KMS-11 (cell line): Measurements from ENCODE around the gene GNB1.
"Not testable (repeated sequence)": the region's sequence is repeated elsewhere in the genome, so short reads cannot be mapped to it uniquely, and the experiment has no call there.

Experiments used
- H2AFZ ChIP-seq: fragments of 200-600 bp; sonication (generic); 2 replicates; pipeline ENCODE4 v1.6.1; 2016; ENCODE audit warnings: antibody characterized with exemption, mixed run types, low read depth
- H3K27ac ChIP-seq: fragments of 200-600 bp; sonication (generic); 2 replicates; pipeline ENCODE4 v1.6.1; 2016; ENCODE audit warnings: mild to moderate bottlenecking, mixed run types
- H3K27me3 ChIP-seq: fragments of 200-600 bp; sonication (generic); 2 replicates; pipeline ENCODE4 v1.6.1; 2017; ENCODE audit warnings: mild to moderate bottlenecking, low read depth, mixed run types, moderate library complexity; ENCODE audit not compliant: insufficient read depth
- H3K36me3 ChIP-seq: fragments of 200-600 bp; sonication (generic); 2 replicates; pipeline ENCODE4 v1.6.1; 2017; ENCODE audit warnings: mild to moderate bottlenecking, mixed run types; ENCODE audit not compliant: insufficient read depth
- H3K4me1 ChIP-seq: fragments of 200-600 bp; sonication (generic); 2 replicates; pipeline ENCODE4 v1.6.1; 2016; ENCODE audit warnings: mild to moderate bottlenecking, low read depth, mixed run types; ENCODE audit not compliant: poor library complexity, severe bottlenecking
- H3K4me2 ChIP-seq: fragments of 200-600 bp; sonication (generic); 2 replicates; pipeline ENCODE4 v1.7.0; 2016; ENCODE audit warnings: mild to moderate bottlenecking, mixed run types
- H3K4me3 ChIP-seq: fragments of 200-600 bp; sonication (generic); IDR thresholded peaks from 2 replicates; pipeline ENCODE4 v1.6.1; 2017; ENCODE audit warnings: low read depth, low read length, mixed read lengths; ENCODE audit not compliant: insufficient read depth
- H3K79me2 ChIP-seq: fragments of 200-600 bp; sonication (generic); 2 replicates; pipeline ENCODE4 v1.6.1; 2016; ENCODE audit warnings: low read depth, mixed run types; ENCODE audit not compliant: insufficient read depth
- H3K9ac ChIP-seq: fragments of 200-600 bp; sonication (generic); 2 replicates; pipeline ENCODE4 v1.6.1; 2016; ENCODE audit warnings: mild to moderate bottlenecking, mixed run types
- H4K20me1 ChIP-seq: fragments of 200-600 bp; sonication (generic); 2 replicates; pipeline ENCODE4 v1.6.1; 2016; ENCODE audit warnings: mild to moderate bottlenecking, mixed run types; ENCODE audit not compliant: insufficient read depth
- TF ChIP-seq, protein P1 (sequence below): fragments of 200-600 bp; sonication (generic); conservative IDR thresholded peaks from 2 replicates; pipeline ENCODE4 v1.6.1; 2017; ENCODE audit warnings: low read depth, mild to moderate bottlenecking, antibody characterized with exemption, low read length, moderate library complexity, mixed read lengths

Gene GNB1

DNA sequence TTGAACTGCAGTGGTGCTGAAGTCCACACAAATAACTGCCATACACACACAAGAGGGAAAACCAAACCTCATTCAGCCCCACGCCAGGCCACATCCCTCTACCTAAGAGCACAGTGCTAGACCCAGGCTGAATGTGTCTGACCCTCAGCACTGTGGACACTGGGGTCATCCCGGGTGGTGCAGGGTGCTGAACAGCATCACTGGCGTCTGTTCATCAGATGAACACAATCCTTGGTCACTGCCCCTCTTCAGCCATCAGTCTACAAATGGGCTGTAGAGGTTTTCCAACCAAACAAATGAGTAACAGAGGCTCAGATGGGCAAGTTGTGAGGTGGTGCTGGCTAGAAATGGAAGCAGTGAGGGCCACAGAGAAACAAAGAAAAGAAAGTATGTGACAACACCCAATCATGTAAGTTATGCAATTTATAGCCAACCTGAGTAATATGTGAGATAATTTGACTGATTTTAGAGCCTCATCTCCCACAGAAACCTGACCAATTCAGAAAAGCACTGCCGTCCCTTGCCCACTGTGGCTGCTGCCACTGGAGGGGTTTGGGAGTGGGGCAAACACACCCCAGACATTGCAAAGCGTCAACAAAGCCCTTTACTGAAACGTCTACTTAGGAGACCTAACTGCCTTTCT lies 27.9 kb downstream of the GNB1 start:
- H3K27ac ChIP-seq, result no peak overlapping the region; the same call in 1 of the 2 replicates
- H3K4me2 ChIP-seq, result no peak overlapping the region
- peaks cover 14% of the 10 kb centered on the region for H3K4me1 ChIP-seq
- no peak overlapping the region for H3K4me3 ChIP-seq
- no peaks in the 10 kb centered on the region for H3K27me3 ChIP-seq
- H3K36me3 ChIP-seq, result no peaks in the 10 kb centered on the region; the same call in 1 of the 2 replicates
- TF ChIP-seq, protein P1, sequence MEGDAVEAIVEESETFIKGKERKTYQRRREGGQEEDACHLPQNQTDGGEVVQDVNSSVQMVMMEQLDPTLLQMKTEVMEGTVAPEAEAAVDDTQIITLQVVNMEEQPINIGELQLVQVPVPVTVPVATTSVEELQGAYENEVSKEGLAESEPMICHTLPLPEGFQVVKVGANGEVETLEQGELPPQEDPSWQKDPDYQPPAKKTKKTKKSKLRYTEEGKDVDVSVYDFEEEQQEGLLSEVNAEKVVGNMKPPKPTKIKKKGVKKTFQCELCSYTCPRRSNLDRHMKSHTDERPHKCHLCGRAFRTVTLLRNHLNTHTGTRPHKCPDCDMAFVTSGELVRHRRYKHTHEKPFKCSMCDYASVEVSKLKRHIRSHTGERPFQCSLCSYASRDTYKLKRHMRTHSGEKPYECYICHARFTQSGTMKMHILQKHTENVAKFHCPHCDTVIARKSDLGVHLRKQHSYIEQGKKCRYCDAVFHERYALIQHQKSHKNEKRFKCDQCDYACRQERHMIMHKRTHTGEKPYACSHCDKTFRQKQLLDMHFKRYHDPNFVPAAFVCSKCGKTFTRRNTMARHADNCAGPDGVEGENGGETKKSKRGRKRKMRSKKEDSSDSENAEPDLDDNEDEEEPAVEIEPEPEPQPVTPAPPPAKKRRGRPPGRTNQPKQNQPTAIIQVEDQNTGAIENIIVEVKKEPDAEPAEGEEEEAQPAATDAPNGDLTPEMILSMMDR, result no peak
- peaks cover 100% of the 10 kb centered on the region for H3K79me2 ChIP-seq
- H3K9ac ChIP-seq, result no peak overlapping the region
- no peak overlapping the region for H2AFZ ChIP-seq
- H4K20me1 ChIP-seq, result peaks cover 76% of the 10 kb centered on the region

DNA sequence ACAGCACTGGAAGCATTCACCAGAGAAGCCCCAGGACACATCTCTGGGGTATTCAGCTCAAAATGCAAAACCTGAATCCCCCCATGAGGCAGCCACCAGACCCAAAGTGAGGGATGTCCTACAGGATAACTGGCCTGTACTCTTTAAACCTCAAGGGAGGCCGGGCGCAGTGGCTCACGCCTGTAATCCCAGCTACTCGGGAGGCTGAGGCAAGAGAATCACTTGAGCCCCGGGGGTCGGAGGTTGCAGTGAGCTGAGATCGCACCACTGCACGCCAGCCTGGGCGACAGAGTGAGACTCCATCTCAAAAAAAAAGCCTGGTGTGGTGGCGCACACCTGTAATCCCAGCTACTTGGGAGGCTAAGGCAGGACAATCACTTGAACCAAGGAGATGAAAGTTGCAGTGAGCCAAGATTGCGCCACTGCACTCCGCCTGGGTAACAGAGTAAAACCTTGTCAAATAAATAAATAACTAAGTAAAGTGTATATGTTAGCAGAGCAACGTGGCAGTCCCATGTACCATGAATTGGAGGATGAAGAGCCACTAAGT lies 29.1 kb downstream of the GNB1 start:
- not testable (repeated sequence) for H3K27me3 ChIP-seq, H2AFZ ChIP-seq, H3K4me2 ChIP-seq, H3K4me3 ChIP-seq, H3K9ac ChIP-seq, H3K36me3 ChIP-seq, H3K27ac ChIP-seq
- Histone ChIP-seq H3K79me2 (peaks cover 100% of the 10 kb centered on the region), H3K4me1 (peaks cover 17% of the 10 kb centered on the region), H4K20me1 (peaks cover 79% of the 10 kb centered on the region)

DNA sequence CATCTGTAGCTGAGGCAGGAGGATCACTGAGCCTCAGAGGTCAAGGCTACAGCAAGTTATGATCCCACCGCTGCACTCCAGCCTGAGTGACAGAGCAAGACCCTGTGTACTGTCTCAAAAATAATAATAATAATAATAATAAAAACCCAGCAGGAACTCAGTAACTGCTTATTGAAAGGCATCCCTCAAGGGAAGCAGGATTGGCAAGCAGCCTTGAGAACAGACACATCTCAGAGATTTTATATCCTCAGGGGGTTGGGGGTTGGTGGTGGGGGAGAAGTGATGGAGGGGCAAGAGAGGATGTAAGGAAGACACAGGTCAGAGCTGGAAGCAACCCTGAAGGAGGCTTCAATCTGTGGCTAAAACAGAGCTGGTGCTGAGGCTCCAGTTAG lies 29.6 kb downstream of the GNB1 start:
- Histone ChIP-seq H2AFZ (no peak overlapping the region), H3K4me1 (peaks cover 22% of the 10 kb centered on the region), H3K27ac (no peak overlapping the region), H3K4me3 (no peak overlapping the region), H3K27me3 (no peaks in the 10 kb centered on the region), H3K79me2 (peaks cover 100% of the 10 kb centered on the region), H3K4me2 (no peak overlapping the region), H4K20me1 (peaks cover 77% of the 10 kb centered on the region), H3K9ac (no peak overlapping the region), H3K36me3 (no peaks in the 10 kb centered on the region; the same call in 1 of the 2 replicates)
- TF ChIP-seq, protein P1, result no peak

DNA sequence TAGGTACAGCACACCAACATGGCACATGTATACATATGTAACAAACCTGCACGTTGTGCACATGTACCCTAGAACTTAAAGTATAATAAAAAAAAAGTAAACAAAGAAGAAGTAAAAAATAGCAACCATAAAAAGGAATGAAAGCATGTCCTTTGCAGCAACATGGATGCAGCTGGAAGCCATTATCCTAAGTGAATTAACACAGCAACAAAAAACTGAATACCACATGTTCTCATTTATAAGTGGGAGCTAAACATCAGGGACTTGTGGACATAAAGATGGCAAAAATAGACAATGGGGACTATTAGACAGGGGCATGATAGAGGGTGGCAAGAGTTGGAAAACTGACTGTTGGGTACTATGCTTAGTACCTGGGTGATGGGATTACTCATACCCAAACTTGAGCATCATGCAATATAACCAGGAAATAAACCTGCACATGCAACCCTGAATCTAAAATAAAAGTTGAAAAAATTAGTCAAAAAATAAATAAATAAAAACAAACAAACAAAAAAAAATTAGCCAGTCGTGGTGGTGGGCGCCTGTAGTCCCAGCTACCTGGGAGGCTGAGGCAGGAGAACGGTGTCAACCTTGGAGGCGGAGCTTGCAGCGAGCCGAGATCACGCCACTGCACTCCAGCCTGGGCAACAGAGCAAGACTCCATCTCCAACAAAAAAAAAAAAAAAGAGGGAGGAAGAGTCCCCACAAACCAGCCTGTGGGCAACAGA lies 30.8 kb downstream of the GNB1 start:
- H3K27ac ChIP-seq, H3K9ac ChIP-seq, H2AFZ ChIP-seq, H3K4me2 ChIP-seq, H3K4me3 ChIP-seq, H3K27me3 ChIP-seq, H3K36me3 ChIP-seq: not testable (repeated sequence)
- H4K20me1 ChIP-seq, result peaks cover 65% of the 10 kb centered on the region
- peaks cover 100% of the 10 kb centered on the region for H3K79me2 ChIP-seq
- peaks cover 25% of the 10 kb centered on the region for H3K4me1 ChIP-seq

DNA sequence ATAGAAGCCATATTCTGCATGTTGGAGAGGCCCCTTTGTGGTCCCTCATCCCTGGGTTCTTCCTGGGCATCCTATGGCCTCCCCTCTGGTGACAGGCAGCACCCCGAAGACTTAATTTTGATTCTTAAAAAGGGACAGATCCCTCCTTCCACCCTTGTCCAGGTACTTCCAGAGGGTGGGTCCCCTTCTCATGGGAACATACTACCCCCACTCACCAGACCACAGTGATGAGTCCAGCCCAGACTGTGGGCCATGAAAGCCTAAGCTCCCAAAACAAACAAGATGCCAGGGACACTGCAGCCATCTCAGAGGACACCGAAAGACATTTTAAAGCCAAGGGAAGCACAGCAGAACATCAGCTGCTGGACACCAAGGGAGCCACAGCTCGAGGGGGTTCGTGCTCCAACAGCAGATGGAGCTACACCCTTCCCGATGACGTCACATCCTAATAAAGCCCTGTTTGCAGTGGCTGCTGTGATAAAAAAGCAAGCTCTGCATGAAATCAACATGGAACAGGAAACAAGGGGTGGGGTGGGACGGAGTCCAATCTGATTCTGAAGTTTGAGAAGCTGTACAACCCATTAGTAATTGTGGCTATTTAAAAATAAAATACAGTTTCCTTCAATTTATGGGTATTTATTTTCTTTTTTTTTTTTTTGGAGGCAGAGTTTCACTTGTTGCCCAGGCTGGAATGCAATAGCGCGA lies 32.4 kb downstream of the GNB1 start:
- Histone ChIP-seq H3K9ac (no peak overlapping the region), H3K27ac (no peak overlapping the region), H4K20me1 (peaks cover 52% of the 10 kb centered on the region)

More for the DNA sequence above, 32.4 kb downstream of the GNB1 start:
- no peaks in the 10 kb centered on the region; the same call in 1 of the 2 replicates for H3K36me3 ChIP-seq
- no peaks in the 10 kb centered on the region for H3K27me3 ChIP-seq
- H3K4me1 ChIP-seq, result peaks cover 21% of the 10 kb centered on the region
- H3K4me2 ChIP-seq, result no peak overlapping the region
- H3K4me3 ChIP-seq, result no peak overlapping the region
- TF ChIP-seq, protein P1, result no peak
- H3K79me2 ChIP-seq, result peaks cover 100% of the 10 kb centered on the region
- no peak overlapping the region for H2AFZ ChIP-seq
